LNCAP (cell line): ENCODE results near the gene KLKB1.
A peak's percentile ranks its signal among the peaks of the same experiment; 100 is the strongest.

ENCODE experiments used
- CTCF ChIP-seq: fragments of 450-650 bp; IDR thresholded peaks from 2 replicates; pipeline ENCODE4 v1.5.1; 2017; ENCODE audit warnings: mild to moderate bottlenecking

Gene KLKB1

GRCh38 chr4:186196063-186196462 is 31.2 kb upstream of the KLKB1 start:
- TF ChIP-seq CTCF: no peak

- TF ChIP-seq CTCF: no peak
Observed at GRCh38 chr4:186200516-186200915, 26.8 kb upstream of the KLKB1 start.

GRCh38 chr4:186201010-186201409 is 26.3 kb upstream of the KLKB1 start:
- TF ChIP-seq CTCF: no peak

- TF ChIP-seq CTCF: peak; percentile 56
Observed at GRCh38 chr4:186201535-186202230, 25.6 kb upstream of the KLKB1 start.

- no peak for TF ChIP-seq CTCF
Observed at GRCh38 chr4:186202490-186203140, 24.7 kb upstream of the KLKB1 start.

GRCh38 chr4:186203406-186203805 is 23.9 kb upstream of the KLKB1 start:
- no peak for TF ChIP-seq CTCF

- no peak for TF ChIP-seq CTCF
Observed at GRCh38 chr4:186204103-186204559, 23.2 kb upstream of the KLKB1 start.
